ENCODE results near the gene NKX2-2.

- TF ChIP-seq CTCF (IDR thresholded peaks at IDR 0.05; ENCODE audit: extremely low read depth in 1 of 2, insufficient read depth in 1 of 2, low read depth in 1 of 2, low read length in 2 of 2): no peak
- TF ChIP-seq POLR2A (IDR thresholded peaks at IDR 0.05; ENCODE audit: low read depth, low read length): no peak
- no peak for TF ChIP-seq EZH2 (IDR thresholded peaks at IDR 0.05; ENCODE audit: borderline replicate concordance, low read depth, low read length, severe bottlenecking)
- no peak for TF ChIP-seq MAX (IDR thresholded peaks at IDR 0.05; ENCODE audit: insufficient read depth, insufficient read length)
- TF ChIP-seq JUN (IDR thresholded peaks at IDR 0.05; ENCODE audit: borderline replicate concordance, insufficient read depth, insufficient read length, low read depth): no peak
- TF ChIP-seq POLR2AphosphoS5 (IDR thresholded peaks at IDR 0.05; ENCODE audit: insufficient read depth, low read depth, low read length): no peak
- TF ChIP-seq GATA2 (IDR thresholded peaks at IDR 0.05; ENCODE audit: insufficient read depth, insufficient read length, low read depth, low read length): no peak
Observed at GRCh38 chr20:21523281-21523868, 9.5 kb upstream of the NKX2-2 start.
